H1 (cell line): Measurements from ENCODE around the gene PRDX3. TPM values are rescaled to one million over a fixed set of nuclear protein-coding genes. Genes with fewer than 3 reads are reported as not detected.

Source experiments
- ASH2L ChIP-seq: fragments of 200-600, 300-600 bp; sonication (generic); IDR thresholded peaks from one replicate; pipeline ENCODE4 v1.7.1; 2017; ENCODE audit warnings: low read length
- CBX5 ChIP-seq: fragments of 300-800, 300-1000 bp; sonication (generic); IDR thresholded peaks from 2 replicates; pipeline ENCODE4 v1.7.1; 2016; ENCODE audit warnings: antibody characterized with exemption, low read length, low read depth
- CBX8 ChIP-seq: fragments of 300-800, 300-1000 bp; sonication (generic); IDR thresholded peaks from 2 replicates; pipeline ENCODE4 v1.7.1; 2016; ENCODE audit warnings: low read depth, low read length, borderline replicate concordance
- CHD1 ChIP-seq: IDR thresholded peaks from 2 replicates; pipeline ENCODE4 v1.6.1; 2012; ENCODE audit warnings: low read depth, low read length, improper control_type of control experiment
- CREB1 ChIP-seq: IDR thresholded peaks from 2 replicates; pipeline ENCODE4 v1.6.1; 2012; ENCODE audit warnings: inconsistent platforms
- EGR1 ChIP-seq: IDR thresholded peaks from 2 replicates; pipeline ENCODE4 v1.6.1; 2011; ENCODE audit warnings: low read depth, low read length, borderline replicate concordance
- EP300 ChIP-seq, 2 experiments: IDR thresholded peaks; 1 replicate in 1 of 2; 2 replicates in 1 of 2; pipeline ENCODE4 v1.6.1; 2011 to 2012; ENCODE audit warnings: low read depth in 2 of 2, low read length in 2 of 2, mild to moderate bottlenecking in 2 of 2, borderline replicate concordance in 1 of 2, inconsistent platforms in 1 of 2, moderate library complexity in 1 of 2
- JUN ChIP-seq: IDR thresholded peaks from 2 replicates; pipeline ENCODE4 v1.6.1; 2011; ENCODE audit warnings: low read depth, mild to moderate bottlenecking, improper control_type of control experiment, low read length
- KDM1A ChIP-seq: fragments of 200-600, 300-600 bp; sonication (generic); IDR thresholded peaks from 2 replicates; pipeline ENCODE4 v1.7.1; 2016; ENCODE audit warnings: mild to moderate bottlenecking, low read length, borderline replicate concordance
- MAFK ChIP-seq: IDR thresholded peaks from 2 replicates; pipeline ENCODE4 v1.6.1; 2012; ENCODE audit warnings: low read depth, mild to moderate bottlenecking, improper control_type of control experiment, low read length
- NRF1 ChIP-seq: IDR thresholded peaks from 2 replicates; pipeline ENCODE4 v1.6.1; 2011; ENCODE audit warnings: mild to moderate bottlenecking, low read depth, low read length, improper control_type of control experiment
- POLR2A ChIP-seq, 2 experiments: IDR thresholded peaks; 1 replicate in 1 of 2; 2 replicates in 1 of 2; pipeline ENCODE4 v1.6.1; 2011; ENCODE audit warnings: low read depth in 2 of 2, low read length in 2 of 2, mild to moderate bottlenecking in 2 of 2; ENCODE audit errors: control extremely low read depth in 1 of 2
- RAD21 ChIP-seq, 2 experiments: IDR thresholded peaks in 1 of 2; conservative IDR thresholded peaks in 1 of 2; 2 replicates each; pipeline ENCODE4 v1.6.1; 2011; ENCODE audit warnings: low read depth in 2 of 2, low read length in 2 of 2, improper control_type of control experiment in 1 of 2, inconsistent platforms in 1 of 2, mild to moderate bottlenecking in 1 of 2, moderate library complexity in 1 of 2
- RBBP5 ChIP-seq: IDR thresholded peaks from 2 replicates; pipeline ENCODE4 v1.7.1; 2012; ENCODE audit warnings: low read depth, mild to moderate bottlenecking, inconsistent platforms, low read length, moderate library complexity, borderline replicate concordance
- RFX5 ChIP-seq: IDR thresholded peaks from 2 replicates; pipeline ENCODE4 v1.6.1; 2011; ENCODE audit warnings: low read depth, low read length, improper control_type of control experiment, borderline replicate concordance
- RNF2 ChIP-seq: fragments of 200-900, 300-1000 bp; sonication (generic); IDR thresholded peaks from 2 replicates; pipeline ENCODE4 v1.7.1; 2016; ENCODE audit warnings: borderline replicate concordance, low read depth, mild to moderate bottlenecking, antibody characterized with exemption, low read length; ENCODE audit not compliant: poor library complexity, severe bottlenecking; ENCODE audit errors: missing control alignments
- RXRA ChIP-seq: IDR thresholded peaks from 2 replicates; pipeline ENCODE4 v1.6.1; 2011; ENCODE audit warnings: low read depth, mild to moderate bottlenecking, low read length, moderate library complexity; ENCODE audit not compliant: insufficient read depth
- SIN3A ChIP-seq, 2 experiments: IDR thresholded peaks in 1 of 2; conservative IDR thresholded peaks in 1 of 2; 2 replicates each; pipeline ENCODE4 v1.6.1; 2011 to 2012; ENCODE audit warnings: low read length in 2 of 2, improper control_type of control experiment in 1 of 2, low read depth in 1 of 2, mild to moderate bottlenecking in 1 of 2
- SUZ12 ChIP-seq: fragments of 200-600 bp; sonication (generic); IDR thresholded peaks from 2 replicates; pipeline ENCODE4 v1.6.1; 2012; ENCODE audit warnings: mild to moderate bottlenecking, inconsistent platforms, low read length, moderate library complexity, mixed read lengths
- TAF1 ChIP-seq: IDR thresholded peaks from 2 replicates; pipeline ENCODE4 v1.6.1; 2011; ENCODE audit warnings: mild to moderate bottlenecking, low read depth, low read length
- TAF7 ChIP-seq: optimal IDR thresholded peaks from 2 replicates; pipeline ENCODE3; 2011; ENCODE audit warnings: low read depth, mild to moderate bottlenecking, inconsistent platforms, low read length, moderate library complexity, borderline replicate concordance
- TCF12 ChIP-seq: IDR thresholded peaks from 2 replicates; pipeline ENCODE4 v1.6.1; 2011; ENCODE audit warnings: low read depth, mild to moderate bottlenecking, low read length
- TEAD4 ChIP-seq: IDR thresholded peaks from 2 replicates; pipeline ENCODE4 v1.6.1; 2012; ENCODE audit warnings: low read depth, low read length, inconsistent platforms, mixed read lengths
- ZNF274 ChIP-seq: IDR thresholded peaks from 2 replicates; pipeline ENCODE4 v1.7.0; 2012; ENCODE audit warnings: low read length, borderline replicate concordance; ENCODE audit errors: extremely low read depth
- polyA plus RNA-seq, 7 experiments: library from polyadenylated mRNA; depleted of rRNA in 3 of 7; stranded (reverse) in 5 of 7; unstranded in 2 of 7; fragments of >200 nt in 5 of 7; fragments of 200-250 nt in 2 of 7; gene quantifications; 1 replicate in 5 of 7; 2 replicates in 1 of 7; 4 replicates in 1 of 7; pipeline versions ENCODE4 v1.2.1 to v1.2.3, GENCODE V29; 2011 to 2013; ENCODE audit warnings: missing spikeins in 2 of 7, mixed read lengths in 2 of 7
- total RNA-seq: library from RNA; stranded (reverse); fragmentation: NEBNext Ultra II Directional; extraction: Animal tissue kit (Norgen Biotek cat#: 25700); gene quantifications from 2 replicates; pipeline ENCODE4 v1.2.1, GENCODE V29; 2021

The PRDX3 gene
- total and polyA plus RNA-seq, 2 of the 8 experiments (the other 6 are each of a cell fraction or from before 2014, with no cell fraction given), result 201 to 208 TPM

DNA sequence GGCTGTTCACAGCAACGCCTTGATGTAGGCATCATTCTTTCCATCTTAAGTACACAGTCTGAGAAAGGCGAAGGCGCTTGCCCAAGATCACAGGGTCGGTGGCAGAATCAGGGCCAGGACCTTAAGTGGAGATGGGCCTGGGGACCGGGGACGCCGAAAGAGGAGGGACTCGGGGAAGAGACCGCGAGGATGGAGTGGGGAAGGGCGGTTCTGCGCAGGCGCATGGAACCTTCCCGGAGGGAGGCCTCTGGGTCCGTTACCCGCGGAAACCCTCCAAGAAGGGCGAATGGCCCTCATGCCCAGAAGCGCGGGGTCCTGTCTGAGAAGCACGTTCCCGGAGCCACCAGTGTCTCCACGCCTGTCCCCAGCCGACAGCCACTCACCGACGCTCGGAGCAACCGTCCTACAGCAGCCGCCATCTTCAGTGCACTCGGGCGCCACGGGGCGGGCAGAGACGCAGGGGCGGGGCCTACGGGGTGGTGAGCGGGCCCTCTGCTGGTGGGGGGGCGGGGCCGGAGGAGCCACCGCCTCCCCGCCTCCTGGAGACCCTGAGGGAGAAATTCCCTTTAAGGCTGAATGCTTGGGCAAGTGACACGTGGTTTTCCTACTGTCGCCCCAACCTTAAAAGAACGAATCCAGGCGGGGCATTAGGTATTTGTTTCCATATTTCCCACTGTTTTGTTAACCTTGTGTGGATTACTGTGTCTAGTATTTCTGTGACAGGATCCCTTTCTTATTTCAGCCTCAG, at the start of gene PRDX3 (continued):
- TF ChIP-seq JUN, result no peak
- no peak for TF ChIP-seq KDM1A
- TF ChIP-seq RNF2, result no peak
- TF ChIP-seq NRF1, result peak; percentile 59
- no peak for TF ChIP-seq CHD1
- TF ChIP-seq RBBP5, result peak; percentile 100
- TF ChIP-seq TAF1, result peak; percentile 94
- peak; percentile 64 for TF ChIP-seq TAF7
- TF ChIP-seq CBX8, result no peak
- no peak for TF ChIP-seq EP300 (IDR thresholded peaks at IDR 0.05; ENCODE audit: borderline replicate concordance in 1 of 2, low read depth in 2 of 2, low read length in 2 of 2)
- peak; percentile 92 to 95 for TF ChIP-seq POLR2A (IDR thresholded peaks at IDR 0.05; ENCODE audit: control extremely low read depth in 1 of 2, low read depth in 2 of 2, low read length in 2 of 2)
- 0 out of 4 replicates have a peak, but pooled peaks of 1 of the 2 experiments have one; percentile 38 for TF ChIP-seq SIN3A (conservative IDR thresholded peaks at IDR 0.05 in 1 of 2, IDR thresholded peaks at IDR 0.05 in 1 of 2; ENCODE audit: low read depth in 1 of 2, low read length in 2 of 2)
- TF ChIP-seq RAD21 (IDR thresholded peaks at IDR 0.05 in 1 of 2, conservative IDR thresholded peaks at IDR 0.05 in 1 of 2; ENCODE audit: low read depth in 2 of 2, low read length in 2 of 2), result no peak
- TF ChIP-seq TCF12, result no peak
- TF ChIP-seq CBX5, result no peak
- no peak for TF ChIP-seq MAFK
- TF ChIP-seq RXRA, result no peak
- TF ChIP-seq SUZ12, result no peak
- TF ChIP-seq RFX5, result no peak
- TF ChIP-seq EGR1, result no peak
- peak; percentile 98 for TF ChIP-seq ASH2L
- TF ChIP-seq CREB1, result peak; percentile 37; the same call in 1 of the 2 replicates
- TF ChIP-seq ZNF274, result no peak
- TF ChIP-seq TEAD4, result 0 out of 2 replicates have a peak, but pooled peaks have one; percentile 4
